SU-DHL-6 (cell line): ENCODE results near the gene RBM17.
A peak's percentile ranks its signal among the peaks of the same experiment; 100 is the strongest.

Experiments used
- H2AFZ ChIP-seq: fragments of 200-600 bp; sonication (generic); 2 replicates; pipeline ENCODE4 v1.6.1; 2014; ENCODE audit warnings: low read depth, mild to moderate bottlenecking, moderate library complexity, mixed read lengths, antibody characterized with exemption, low read length; ENCODE audit not compliant: severe bottlenecking
- H3F3A ChIP-seq: fragments of 200-600 bp; shearing (Covaris generic); 2 replicates; pipeline ENCODE4 v1.6.0; 2016; ENCODE audit warnings: antibody characterized with exemption, mild to moderate bottlenecking; ENCODE audit not compliant: insufficient read depth
- H3K27ac ChIP-seq: fragments of 200-600 bp; sonication (generic); 2 replicates; pipeline ENCODE4 v1.5.1; 2016; ENCODE audit warnings: low read depth, mild to moderate bottlenecking, low read length, moderate library complexity, mixed read lengths
- H3K27me3 ChIP-seq: fragments of 200-600 bp; sonication (generic), shearing (Covaris generic); 2 replicates; pipeline ENCODE4 v1.6.0; 2014; ENCODE audit warnings: mild to moderate bottlenecking, low read length
- H3K36me3 ChIP-seq: fragments of 200-600 bp; sonication (generic); 2 replicates; pipeline ENCODE4 v1.6.1; 2014; ENCODE audit warnings: mild to moderate bottlenecking, low read length, mixed read lengths
- H3K4me2 ChIP-seq: fragments of 300-600, 200-600 bp; shearing (Covaris generic), sonication (generic); 2 replicates; pipeline ENCODE4 v1.6.0; 2014; ENCODE audit warnings: low read length, low read depth, mild to moderate bottlenecking; ENCODE audit not compliant: poor library complexity, severe bottlenecking
- H3K4me3 ChIP-seq: fragments of 200-600 bp; sonication (generic); 2 replicates; pipeline ENCODE4 v1.5.1; 2014; ENCODE audit warnings: antibody characterized with exemption, low read length, mild to moderate bottlenecking, mixed read lengths; ENCODE audit not compliant: insufficient read depth, poor library complexity, severe bottlenecking
- H3K79me2 ChIP-seq: fragments of 200-600 bp; sonication (generic); 2 replicates; pipeline ENCODE4 v1.6.1; 2014; ENCODE audit warnings: mild to moderate bottlenecking, low read length, moderate library complexity; ENCODE audit not compliant: insufficient read depth
- H3K9ac ChIP-seq: fragments of 200-600 bp; sonication (generic); 2 replicates; pipeline ENCODE4 v1.7.0; 2014; ENCODE audit warnings: mild to moderate bottlenecking, low read length
- H3K9me2 ChIP-seq: fragments of 200-600 bp; sonication (generic); replicated peaks from 2 replicates; pipeline ENCODE4 v1.6.1; 2014; ENCODE audit warnings: low read length; ENCODE audit not compliant: insufficient read depth
- H3K9me3 ChIP-seq: fragments of 200-600 bp; sonication (generic); 2 replicates; pipeline ENCODE4 v1.6.1; 2014; ENCODE audit warnings: low read length, mixed read lengths; ENCODE audit not compliant: insufficient read depth
- H4K20me1 ChIP-seq: fragments of 200-600 bp; sonication (generic); 2 replicates; pipeline ENCODE4 v1.6.1; 2014; ENCODE audit warnings: low read depth, mild to moderate bottlenecking, antibody characterized with exemption, low read length, moderate library complexity, mixed read lengths
- CTCF ChIP-seq: fragments of 200-600 bp; sonication (generic); IDR thresholded peaks from one replicate; pipeline ENCODE4 v1.5.1; 2017; ENCODE audit warnings: antibody characterized with exemption, mild to moderate bottlenecking, low read length, moderate library complexity; ENCODE audit not compliant: insufficient read depth, poor library complexity, severe bottlenecking
- EZH2phosphoT487 ChIP-seq: fragments of 200-600 bp; sonication (generic), shearing (Covaris generic); conservative IDR thresholded peaks from 2 replicates; pipeline ENCODE4 v1.6.1; 2018; ENCODE audit warnings: mild to moderate bottlenecking, antibody characterized with exemption, low read length, moderate library complexity, mixed read lengths

The RBM17 gene

GRCh38 chr10:6162589-6163356, 73.9 kb downstream of the RBM17 start:
- no peaks in the 10 kb centered on the region for H3K27me3 ChIP-seq
- peaks cover 19% of the 10 kb centered on the region for H3F3A ChIP-seq
- H2AFZ ChIP-seq = peak overlapping the region; percentile 53
- no peaks in the 10 kb centered on the region for H3K9me3 ChIP-seq
- peak overlapping the region; percentile 64 for H3K27ac ChIP-seq
- peak overlapping the region; percentile 58 for H3K4me2 ChIP-seq
- H3K9me2 ChIP-seq = no peaks in the 10 kb centered on the region
- peaks cover 4% of the 10 kb centered on the region; the same call in 1 of the 2 replicates for H3K36me3 ChIP-seq
- H3K9ac ChIP-seq = peak overlapping the region; percentile 97; the same call in 1 of the 2 replicates
- no peak for TF ChIP-seq CTCF
- no peak for TF ChIP-seq EZH2phosphoT487
- H3K79me2 ChIP-seq = peaks cover 50% of the 10 kb centered on the region
- peaks cover 3% of the 10 kb centered on the region; the same call in 1 of the 2 replicates for H4K20me1 ChIP-seq
- peak overlapping the region; percentile 30 for H3K4me3 ChIP-seq

- peak overlapping the region; percentile 55 for H2AFZ ChIP-seq
- peaks cover 3% of the 10 kb centered on the region; the same call in 1 of the 2 replicates for H4K20me1 ChIP-seq
- TF ChIP-seq EZH2phosphoT487 = no peak
- H3K9ac ChIP-seq = peak overlapping the region; percentile 97
- peaks cover 4% of the 10 kb centered on the region; the same call in 1 of the 2 replicates for H3K36me3 ChIP-seq
- peak overlapping the region; percentile 76 for H3K27ac ChIP-seq
- H3K79me2 ChIP-seq = peaks cover 54% of the 10 kb centered on the region
- no peaks in the 10 kb centered on the region for H3K27me3 ChIP-seq
- H3K4me3 ChIP-seq = peak overlapping the region; percentile 87
- no peaks in the 10 kb centered on the region for H3K9me2 ChIP-seq
- H3K9me3 ChIP-seq = no peaks in the 10 kb centered on the region
- peak overlapping the region; percentile 90 for H3K4me2 ChIP-seq
- peaks cover 19% of the 10 kb centered on the region for H3F3A ChIP-seq
These were observed 74.8 kb downstream of the RBM17 start for GRCh38 chr10:6163364-6164270.

GRCh38 chr10:6164271-6165095, 75.6 kb downstream of the RBM17 start:
- Histone ChIP-seq H3K9me2 (no peaks in the 10 kb centered on the region), H3K79me2 (peaks cover 57% of the 10 kb centered on the region), H3K27ac (peak overlapping the region; percentile 76), H3K27me3 (no peaks in the 10 kb centered on the region), H3F3A (peaks cover 19% of the 10 kb centered on the region), H3K4me2 (peak overlapping the region; percentile 90), H2AFZ (peak overlapping the region; percentile 55), H3K9me3 (no peaks in the 10 kb centered on the region), H3K4me3 (peak overlapping the region; percentile 87), H3K36me3 (peaks cover 4% of the 10 kb centered on the region; the same call in 1 of the 2 replicates), H4K20me1 (peaks cover 3% of the 10 kb centered on the region; the same call in 1 of the 2 replicates), H3K9ac (peak overlapping the region; percentile 97)
- TF ChIP-seq EZH2phosphoT487 (no peak), CTCF (no peak)
